Coronary artery (tissue), 2 donors: ENCODE results near the gene CHERP.

Source experiments
- DNase-seq: peaks from one replicate; pipeline ENCODE4 v3.0.0-alpha.2; 2017; ENCODE audit warnings: low spot score
- H3K27ac ChIP-seq, 2 donors: fragments of 200-600 bp; sonication (generic); one replicate each; pipeline ENCODE4 v1.5.1; 2016 to 2019
- H3K4me3 ChIP-seq: fragments of 200-600 bp; sonication (generic); 2 replicates; pipeline ENCODE4 v1.5.1; 2016; ENCODE audit warnings: mild to moderate bottlenecking, moderate library complexity
- CTCF ChIP-seq: fragments of 200-600 bp; sonication (generic); IDR thresholded peaks from one replicate; pipeline ENCODE4 v1.5.1; 2019; ENCODE audit warnings: antibody characterized with exemption

Gene CHERP

DNA sequence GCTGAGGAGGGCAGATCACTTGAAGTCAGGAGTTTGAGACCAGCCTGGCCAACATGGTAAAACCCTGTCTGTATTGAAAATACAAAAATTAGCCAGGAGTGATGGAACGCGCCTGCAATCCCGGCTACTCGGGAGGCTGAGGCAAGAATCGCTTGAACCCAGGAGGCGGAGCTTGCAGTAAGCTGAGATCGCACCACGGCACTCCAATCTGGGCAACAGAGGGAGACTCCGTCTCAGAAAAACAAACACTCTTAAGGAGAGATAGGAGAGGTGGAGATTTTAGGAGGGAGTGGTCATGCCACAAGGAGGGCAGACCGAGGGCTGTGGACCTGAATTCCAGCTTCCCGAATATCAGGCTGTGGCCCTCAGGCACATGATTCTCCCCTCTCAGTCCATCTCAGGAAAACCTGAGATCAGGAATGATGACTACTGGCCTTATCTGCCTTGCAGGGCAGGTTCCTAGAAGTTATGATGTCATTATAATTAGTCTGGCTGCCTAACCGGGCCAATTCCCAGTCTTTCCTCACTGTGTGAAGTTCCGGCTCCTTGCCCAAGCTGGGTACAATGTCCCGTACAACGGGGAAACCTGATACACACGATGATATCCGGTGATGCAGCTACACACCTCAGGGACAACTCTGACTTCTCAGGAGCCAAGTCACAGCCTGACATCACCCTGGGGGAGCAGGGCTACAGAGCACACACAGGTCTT is 27.5 kb upstream of the CHERP start:
- Histone ChIP-seq H3K27ac (no peak overlapping the region), H3K4me3 (no peak overlapping the region)
- no peak for TF ChIP-seq CTCF
- no peak for DNase-seq

DNA sequence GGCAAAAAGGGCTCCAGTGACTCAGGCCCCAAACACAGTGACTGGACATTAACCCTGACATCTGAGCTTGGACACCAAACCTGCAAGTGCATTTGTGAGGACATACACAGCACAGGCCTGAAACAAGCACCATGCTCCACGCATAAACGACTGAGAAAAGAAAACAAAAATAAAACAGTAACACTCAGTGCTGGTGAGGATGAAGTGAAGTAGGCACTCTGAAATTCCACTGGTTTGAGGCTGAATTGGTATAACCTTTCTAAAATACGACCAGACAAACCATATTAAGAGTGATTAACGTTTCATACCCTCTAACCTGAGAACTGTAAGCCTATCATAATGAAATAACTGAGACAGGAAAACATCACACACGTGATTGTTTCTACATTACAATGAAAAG is 24.5 kb upstream of the CHERP start:
- TF ChIP-seq CTCF, result no peak
- no peak overlapping the region for H3K27ac ChIP-seq
- no peak for DNase-seq
- no peak overlapping the region for H3K4me3 ChIP-seq

DNA sequence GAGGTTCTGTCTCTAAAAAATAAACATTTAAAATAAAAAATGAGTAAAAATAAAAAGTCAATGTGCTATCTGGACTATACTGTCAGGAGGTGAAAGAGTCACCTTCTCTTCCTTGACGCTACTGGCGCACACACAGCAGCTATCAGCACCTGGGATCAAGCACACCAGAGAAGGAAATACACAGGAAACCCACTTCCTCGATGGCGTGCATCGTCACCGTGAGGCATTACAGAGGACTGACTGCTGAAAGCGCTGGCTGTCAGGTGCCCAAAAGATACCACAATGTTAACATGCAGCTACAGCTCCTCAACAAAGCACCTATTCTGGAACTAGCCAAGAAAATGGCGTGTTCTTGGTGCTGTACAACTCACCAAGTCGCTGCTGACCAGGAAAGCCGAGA is 23.9 kb upstream of the CHERP start:
- no peak for DNase-seq
- no peak overlapping the region for H3K27ac ChIP-seq
- TF ChIP-seq CTCF, result no peak

DNA sequence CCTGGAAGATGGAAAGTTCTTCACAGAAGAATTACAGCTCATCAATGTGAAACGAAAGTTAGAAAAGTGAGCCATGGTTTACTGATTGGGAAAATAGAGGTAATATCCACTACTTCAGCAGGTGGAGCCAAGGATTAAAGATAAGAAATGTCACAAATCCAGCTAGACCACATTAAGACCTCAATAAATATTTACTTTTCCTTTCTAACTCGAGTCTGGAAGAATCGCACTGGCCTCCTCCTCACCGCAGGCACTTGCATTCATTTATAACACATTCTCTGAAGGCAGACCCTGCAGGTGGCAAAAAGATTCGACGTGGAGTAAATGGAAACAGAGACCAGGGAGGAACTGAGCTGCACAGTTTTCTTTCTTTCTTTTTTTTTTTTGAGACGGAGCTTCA is 22.6 kb upstream of the CHERP start:
- no peak for DNase-seq
- Histone ChIP-seq H3K4me3 (no peak overlapping the region), H3K27ac (no peak overlapping the region)
- no peak for TF ChIP-seq CTCF

More for the DNA sequence above, 23.9 kb upstream of the CHERP start:
- H3K4me3 ChIP-seq, result no peak overlapping the region

- Histone ChIP-seq H3K27ac (no peak overlapping the region), H3K4me3 (no peak overlapping the region)
- no peak for TF ChIP-seq CTCF
- no peak for DNase-seq
These were observed 20.4 kb upstream of the CHERP start for GRCh38 chr19:16562608-16563025.

GRCh38 chr19:16561382-16561781 is 19.1 kb upstream of the CHERP start:
- no peak for TF ChIP-seq CTCF
- DNase-seq, result no peak
- no peak overlapping the region for H3K4me3 ChIP-seq
- H3K27ac ChIP-seq, result no peak overlapping the region

DNA sequence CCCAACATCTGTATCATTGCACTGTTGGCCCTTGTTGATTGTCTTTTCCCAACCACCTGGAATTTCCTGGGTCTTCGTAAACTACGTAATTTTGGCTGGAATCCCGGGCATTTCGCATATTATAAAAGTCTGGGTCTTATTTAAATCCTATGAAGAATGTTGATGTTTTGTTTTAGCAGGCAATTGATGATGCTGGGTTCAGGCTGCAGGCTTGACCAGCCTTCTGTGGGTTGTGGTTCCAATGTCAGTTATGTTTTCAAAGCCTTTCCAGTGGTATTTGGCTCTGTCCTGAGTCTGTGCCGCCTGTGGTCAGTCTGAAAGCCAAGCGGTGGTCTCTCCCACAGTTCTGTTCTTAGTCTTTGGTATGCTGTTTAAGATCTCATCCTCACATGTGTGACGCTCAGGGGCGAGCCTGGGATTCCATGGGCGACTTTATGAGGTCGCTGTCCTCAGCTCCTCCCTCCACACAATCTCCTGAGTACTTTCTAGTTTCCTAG is 17.6 kb upstream of the CHERP start:
- TF ChIP-seq CTCF, result no peak
- no peak overlapping the region for H3K4me3 ChIP-seq
- no peak overlapping the region for H3K27ac ChIP-seq
- DNase-seq, result no peak
